AML-193 (cell line): ENCODE measurements around the gene WASF3.
A peak's percentile ranks its signal among the peaks of the same experiment; 100 is the strongest.

Experiments used
- DNase-seq, 2 experiments: peaks; one replicate each; lab custom pipeline; 2025; lab: John Stamatoyannopoulos, UW

Gene WASF3

GRCh38 chr13:26557393-26558073 is at the start of gene WASF3:
Gene WASF3, plus strand, starts transcription at chr13:26557683. Its CDS starts 84,588 bp downstream, at chr13:26642271.
- DNase-seq: no peak

GRCh38 chr13:26508885-26509284 is 48.6 kb upstream of the WASF3 start:
- DNase-seq: no peak

DNA sequence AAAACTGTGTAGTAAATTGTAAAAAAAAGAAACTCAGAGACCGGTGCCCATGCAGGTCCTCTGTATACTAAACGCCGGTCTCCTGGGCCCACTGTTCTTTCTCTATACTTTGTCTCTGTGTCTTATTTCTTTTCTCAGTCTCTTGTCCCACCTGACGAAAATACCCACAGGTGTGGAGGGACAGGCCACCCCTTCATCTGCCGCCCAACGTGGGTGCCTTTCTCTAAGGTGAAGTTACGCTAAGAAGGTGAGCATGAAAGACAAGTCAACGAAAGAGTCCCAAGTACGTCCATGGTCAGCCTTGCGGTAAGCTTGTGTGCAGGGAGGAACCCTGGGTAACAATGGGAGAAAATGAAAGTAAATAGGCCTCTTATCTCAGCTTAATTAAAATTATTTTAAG is 48.0 kb upstream of the WASF3 start:
- no peak for DNase-seq

GRCh38 chr13:26513931-26514330 is 43.6 kb upstream of the WASF3 start:
- no peak for DNase-seq

DNA sequence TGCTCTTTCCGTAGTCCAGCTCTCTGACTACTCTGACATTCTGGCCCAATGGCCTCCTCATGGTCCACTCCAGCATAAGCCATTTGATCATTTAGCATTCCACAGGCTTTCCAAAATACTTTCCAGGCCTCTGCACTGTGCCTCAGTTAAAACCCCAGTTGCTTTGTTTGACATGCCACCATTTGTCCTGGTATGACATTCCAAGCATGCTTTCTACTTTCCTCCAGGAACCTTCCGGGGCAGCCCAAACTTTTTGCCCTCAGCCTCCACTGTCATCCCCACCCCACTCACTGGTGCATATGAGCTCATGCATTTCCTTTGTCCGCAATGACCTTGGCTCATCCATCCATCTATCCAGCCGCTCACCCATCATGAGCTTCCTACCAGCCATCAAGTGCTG is 41.8 kb upstream of the WASF3 start:
- DNase-seq: no peak

- DNase-seq: no peak
Measured at GRCh38 chr13:26517936-26518335, 39.5 kb upstream of the WASF3 start.

DNA sequence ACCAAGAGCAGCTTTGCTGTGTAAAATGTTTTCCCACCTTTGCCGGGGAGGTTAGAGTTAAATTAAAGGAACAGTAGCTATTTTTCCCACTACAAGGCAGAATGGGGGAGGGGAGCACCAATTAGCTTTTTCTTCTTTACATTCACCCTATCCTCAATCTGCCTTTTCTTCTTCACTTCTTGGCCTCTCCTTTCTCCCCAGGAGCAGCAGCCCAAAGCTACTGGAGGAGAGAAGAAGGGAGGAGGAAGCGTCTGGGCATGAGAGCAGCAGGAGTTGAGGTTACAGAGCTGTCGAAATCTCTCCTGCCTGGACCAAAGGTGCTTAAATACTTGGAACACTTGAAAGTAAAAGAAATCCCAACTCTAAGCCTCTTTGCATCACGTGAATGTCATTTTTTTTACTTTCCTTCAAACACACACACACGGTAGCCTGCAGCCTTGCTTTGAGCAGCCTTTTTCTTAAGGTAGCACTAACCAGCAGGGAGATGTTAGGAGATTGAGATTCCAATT is 39.0 kb upstream of the WASF3 start:
- DNase-seq: no peak

GRCh38 chr13:26522571-26522970 is 34.9 kb upstream of the WASF3 start:
- DNase-seq: no peak

- no peak for DNase-seq
Measured at GRCh38 chr13:26523007-26523406, 34.5 kb upstream of the WASF3 start.

DNA sequence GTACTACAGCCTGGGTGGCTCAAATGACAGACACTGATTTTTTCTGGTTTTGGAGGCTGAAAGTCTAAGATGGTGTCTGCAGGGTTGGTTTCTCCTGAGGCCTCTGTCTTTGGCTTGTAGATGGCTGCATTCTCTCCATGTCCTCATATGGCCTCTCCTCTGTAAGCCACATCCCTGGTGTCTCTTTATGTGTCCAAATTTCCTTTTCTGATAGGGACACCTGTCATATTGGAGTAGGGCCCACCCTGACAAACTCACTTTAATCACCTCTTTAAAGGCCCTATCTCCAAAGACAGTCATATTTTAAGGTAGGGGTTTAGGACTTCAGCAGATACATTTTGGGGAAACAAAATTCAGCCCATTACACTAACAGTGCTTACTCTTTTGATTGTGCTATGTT is 32.0 kb upstream of the WASF3 start:
- DNase-seq: no peak

GRCh38 chr13:26526702-26527216 is 30.7 kb upstream of the WASF3 start:
- DNase-seq: no peak

DNA sequence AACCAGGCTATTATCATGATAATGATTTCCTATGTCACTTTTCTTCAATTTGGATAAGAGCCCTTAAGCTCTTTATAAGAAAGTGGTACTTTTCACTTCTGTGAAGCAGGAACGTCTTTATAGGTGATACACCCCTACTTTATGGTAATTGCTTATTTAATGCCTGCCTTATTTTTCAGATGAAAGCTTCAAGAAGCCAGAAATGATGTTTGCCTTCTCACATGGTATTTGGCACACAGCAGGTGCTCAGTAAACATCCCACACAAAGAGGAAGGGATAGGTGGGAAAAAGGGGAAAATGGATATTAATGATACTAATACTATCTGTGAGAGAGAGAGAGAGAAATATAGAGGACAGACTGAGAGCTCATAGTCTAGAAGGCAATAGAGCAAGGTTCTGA is 29.0 kb upstream of the WASF3 start:
- DNase-seq: no peak

DNA sequence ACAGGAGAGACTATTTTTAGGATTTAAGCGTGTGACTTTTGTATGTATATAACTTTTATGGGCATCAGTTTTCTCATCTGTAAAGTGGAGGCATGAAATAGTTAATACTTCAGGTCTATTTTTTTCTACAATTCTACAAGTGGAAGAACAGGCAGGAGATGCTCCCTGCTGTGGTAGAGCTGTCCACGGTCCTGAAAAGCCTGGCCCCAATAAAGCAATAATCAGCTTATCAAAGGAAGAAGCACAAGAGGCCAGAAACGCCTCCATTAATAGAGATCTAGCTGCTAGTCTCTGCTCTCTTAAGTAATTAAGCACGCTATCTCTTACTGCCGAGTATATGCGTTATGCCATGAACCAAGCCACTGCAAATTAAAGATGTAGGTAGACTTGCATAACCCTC is 28.0 kb upstream of the WASF3 start:
- DNase-seq: peak; percentile 27 to 34

DNA sequence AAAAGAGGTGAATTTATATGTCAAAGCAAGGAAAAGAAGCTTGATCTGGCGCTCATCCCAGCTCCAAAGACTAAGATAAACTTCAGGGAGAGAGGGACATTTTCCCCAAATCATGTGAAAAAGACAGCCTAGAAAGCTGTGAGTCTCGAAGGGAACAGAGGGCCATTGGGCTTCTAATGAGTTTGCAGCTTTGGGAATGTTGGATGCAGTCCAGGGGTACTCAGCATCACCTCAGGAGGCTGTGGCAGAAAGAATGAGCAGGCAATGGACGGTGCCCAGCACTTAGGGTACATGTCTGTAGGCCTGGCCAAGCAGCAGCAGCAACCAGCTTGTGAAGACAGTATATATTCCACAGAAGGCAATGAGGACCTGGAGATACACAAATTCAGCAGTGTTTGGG is 25.7 kb upstream of the WASF3 start:
- no peak for DNase-seq

- no peak for DNase-seq
Measured at GRCh38 chr13:26534036-26534726, 23.3 kb upstream of the WASF3 start.

GRCh38 chr13:26538363-26539317 is 18.8 kb upstream of the WASF3 start:
- DNase-seq: no peak

GRCh38 chr13:26539738-26540292 is 17.7 kb upstream of the WASF3 start:
- DNase-seq: no peak

DNA sequence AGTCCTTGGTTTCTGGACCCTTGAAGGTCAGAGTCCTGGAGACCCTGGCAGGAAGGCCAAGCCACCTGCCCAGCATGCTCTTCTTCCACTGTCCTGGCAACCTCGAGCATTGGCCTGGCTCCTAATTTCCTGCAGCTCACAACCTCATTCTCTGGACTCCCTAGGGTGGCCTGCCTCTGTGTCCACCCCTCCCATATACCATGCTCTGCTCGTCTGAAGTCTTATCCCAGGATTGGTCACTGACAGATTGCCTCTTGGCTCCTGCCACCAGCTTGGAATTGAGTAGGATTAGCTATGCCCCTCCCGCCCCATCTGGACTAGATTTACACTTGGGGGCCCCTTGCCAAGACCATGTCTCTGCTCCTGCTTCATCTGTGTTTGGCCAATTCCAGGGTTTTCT is 17.1 kb upstream of the WASF3 start:
- no peak for DNase-seq

- no peak for DNase-seq
Measured at GRCh38 chr13:26541041-26541440, 16.4 kb upstream of the WASF3 start.

DNA sequence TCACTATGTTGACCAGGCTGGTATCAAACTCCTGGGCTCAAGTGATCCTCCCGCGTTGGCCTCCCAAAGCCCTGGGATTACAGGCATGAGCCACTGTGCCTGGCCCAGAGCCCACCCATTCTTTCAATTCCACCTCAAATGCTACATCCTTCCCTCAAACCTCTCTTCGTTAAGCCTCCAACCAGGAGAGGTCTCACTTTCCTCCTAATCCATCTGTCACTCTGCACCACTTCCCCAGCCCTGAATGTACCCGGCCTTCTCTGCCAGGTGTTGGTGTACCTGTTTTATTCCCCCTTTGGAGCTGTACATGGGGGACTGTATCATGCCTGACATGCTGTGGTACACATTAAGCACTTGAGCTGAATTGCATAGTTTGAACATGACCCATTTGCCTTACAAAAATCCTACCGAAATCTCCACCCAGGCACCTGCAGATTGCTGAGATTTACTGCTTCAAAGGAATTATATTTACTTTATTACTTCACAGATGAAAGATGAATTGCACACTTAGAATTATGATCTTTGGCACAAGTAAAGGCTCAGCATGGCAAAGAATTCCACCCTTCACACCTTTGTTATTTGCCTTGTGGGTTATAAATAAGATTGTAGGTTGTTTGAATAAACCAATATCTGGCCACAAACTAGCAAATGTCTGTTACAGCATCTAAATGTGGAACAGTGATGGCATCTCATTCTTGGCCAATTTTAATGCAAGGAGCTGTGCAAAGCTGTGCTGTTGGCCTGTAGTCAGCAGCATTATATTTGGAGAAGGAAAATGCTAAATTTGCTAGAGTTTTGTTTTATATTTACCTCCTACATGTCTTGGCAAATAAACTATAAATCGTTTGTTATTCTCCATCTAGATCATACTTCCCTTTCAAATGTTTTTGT is 15.6 kb upstream of the WASF3 start:
- no peak for DNase-seq

DNA sequence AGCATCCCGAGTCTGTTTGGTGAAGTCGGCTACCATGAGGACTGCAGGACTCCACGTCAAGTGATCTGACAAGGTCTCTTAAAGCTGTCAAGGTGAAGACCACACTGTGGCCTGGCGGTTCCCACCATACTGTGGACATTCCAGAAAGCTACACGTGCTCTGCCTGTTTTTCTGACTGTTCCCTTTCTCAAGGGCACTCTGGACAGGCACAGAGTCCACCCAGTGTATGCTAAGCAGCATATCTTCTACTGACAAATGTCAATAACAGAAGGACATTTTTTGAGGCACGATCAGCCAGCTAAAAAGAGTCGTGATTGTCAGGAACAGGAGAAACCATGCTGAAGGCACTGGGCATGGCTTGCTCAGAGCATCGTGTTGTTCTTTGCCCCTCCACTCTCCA is 12.8 kb upstream of the WASF3 start:
- no peak for DNase-seq
